Esophagus (tissue), 2 donors: ENCODE measurements around the gene SLC6A18. TPM values are rescaled to one million over a fixed set of nuclear protein-coding genes. Genes with fewer than 3 reads are reported as not detected.

Source experiments
- H3K27ac ChIP-seq, 2 donors: one replicate each; pipeline ENCODE4 v1.5.1; 2013; ENCODE audit warnings: low read depth in 2 of 2, mild to moderate bottlenecking in 2 of 2, inconsistent platforms in 1 of 2, low read length in 1 of 2, moderate library complexity in 1 of 2
- H3K27me3 ChIP-seq, 2 donors: one replicate each; pipeline ENCODE4 v1.6.1; 2013; ENCODE audit warnings: low read length in 2 of 2, control low read depth in 1 of 2, mild to moderate bottlenecking in 1 of 2; ENCODE audit not compliant: insufficient read depth in 2 of 2, control insufficient read depth in 1 of 2
- H3K36me3 ChIP-seq, 2 donors: one replicate each; pipeline ENCODE4 v1.6.1; 2013; ENCODE audit warnings: low read length in 1 of 2; ENCODE audit not compliant: control insufficient read depth in 2 of 2, insufficient read depth in 2 of 2
- H3K4me1 ChIP-seq, 2 donors: one replicate each; pipeline ENCODE4 v1.6.1; 2013; ENCODE audit warnings: low read length in 1 of 2; ENCODE audit not compliant: control insufficient read depth in 2 of 2, insufficient read depth in 2 of 2
- H3K4me3 ChIP-seq, 2 donors: one replicate each; pipeline ENCODE4 v1.5.1; 2013; ENCODE audit warnings: low read length in 2 of 2, mild to moderate bottlenecking in 2 of 2, low read depth in 1 of 2, moderate library complexity in 1 of 2
- H3K9me3 ChIP-seq, 2 donors: one replicate each; pipeline ENCODE4 v1.6.1; 2013; ENCODE audit warnings: mild to moderate bottlenecking in 2 of 2, low read depth in 1 of 2, low read length in 1 of 2, moderate library complexity in 1 of 2; ENCODE audit not compliant: control insufficient read depth in 2 of 2, insufficient read depth in 1 of 2
- WGBS, 2 donors: extraction: QIAGEN DNeasy Blood & Tissue Kit; methylation state at CpG; one replicate each; pipeline ENCODE4 v1.1.7; 2013; 5-methylcytosine and 5-hydroxymethylcytosine counted together
- polyA plus RNA-seq, 2 donors: library from polyadenylated mRNA; stranded (reverse); fragments of 200-250 nt; gene quantifications; one replicate each; pipeline ENCODE4 v1.2.3, GENCODE V29; 2013
- donor health status: healthy with polysubstance abuse.
- donor health status: Bipolar disorder and iron deficiency.

The SLC6A18 gene
- polyA plus RNA-seq, 2 donors: not detected

DNA sequence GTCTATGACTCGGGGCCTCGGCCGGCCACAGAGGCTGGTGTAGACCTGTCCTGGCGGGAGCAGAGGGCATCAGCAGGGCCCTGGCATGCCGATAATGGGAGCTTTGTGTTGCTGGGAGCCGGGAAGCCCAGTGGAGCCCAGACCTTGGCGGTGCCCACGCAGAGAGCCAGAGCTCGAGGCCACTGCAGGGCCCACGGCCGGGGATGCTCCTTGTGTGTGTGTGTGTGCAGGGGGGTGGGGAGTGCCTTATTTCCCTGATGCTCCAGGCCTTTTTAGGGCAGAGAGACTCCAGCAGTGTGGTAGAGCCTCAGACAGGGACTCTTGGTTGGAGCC, 5.4 kb upstream of the SLC6A18 start:
- Histone ChIP-seq H3K27me3 (no peaks in the 10 kb centered on the region), H3K4me3 (no peak overlapping the region), H3K36me3 (no peaks in the 10 kb centered on the region), H3K27ac (no peak overlapping the region), H3K4me1 (no peaks in the 10 kb centered on the region), H3K9me3 (peaks cover 0 to 8% of the 10 kb centered on the region in 2 donors)
- 81 to 87% methylated on average over 11 of the region's 11 CpGs for WGBS, 2 donors

DNA sequence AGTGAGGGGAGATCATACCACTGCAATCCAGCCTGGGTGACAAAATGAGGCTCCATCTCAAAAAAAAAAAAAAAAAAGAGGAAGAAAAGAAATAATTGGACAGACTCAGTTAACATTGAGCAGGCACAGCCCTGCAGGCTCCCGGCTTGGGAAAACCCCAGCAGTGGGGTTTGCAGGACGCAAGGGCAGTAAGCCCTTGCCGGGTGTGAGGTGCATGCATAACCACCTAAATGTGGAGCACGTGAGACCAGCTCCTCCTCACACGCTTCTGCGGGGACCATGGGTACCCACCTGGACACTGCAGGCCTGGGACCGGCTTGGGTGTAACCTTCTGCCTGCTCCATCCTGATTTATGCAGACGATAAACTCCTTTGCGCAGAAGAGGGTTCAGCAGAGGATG, 4.8 kb upstream of the SLC6A18 start:
- Histone ChIP-seq H3K4me3 (no peak overlapping the region), H3K36me3 (no peaks in the 10 kb centered on the region), H3K9me3 (peaks cover 0 to 6% of the 10 kb centered on the region in 2 donors), H3K27me3 (no peaks in the 10 kb centered on the region), H3K4me1 (no peaks in the 10 kb centered on the region), H3K27ac (no peak overlapping the region)
- WGBS, 2 donors: 85 to 89% methylated on average over 9 of the region's 9 CpGs

DNA sequence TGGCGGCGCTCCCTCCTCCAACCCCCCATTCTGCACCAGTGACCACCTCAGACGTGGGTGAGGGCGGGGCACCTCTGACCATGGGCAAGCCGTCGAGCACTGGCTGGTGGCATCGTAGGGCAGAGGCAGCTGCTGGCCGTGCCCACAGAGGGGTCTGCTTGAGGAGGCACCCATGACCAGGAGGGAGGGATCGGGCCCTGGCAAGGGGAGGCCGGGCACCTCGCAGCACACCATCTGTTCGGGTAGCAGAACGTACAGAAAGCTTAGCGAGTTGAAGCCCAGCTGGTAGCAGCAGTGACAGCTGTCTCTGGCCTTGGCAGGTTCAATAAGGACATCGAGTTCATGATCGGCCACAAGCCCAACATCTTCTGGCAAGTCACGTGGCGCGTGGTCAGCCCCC, 4.3 kb upstream of the SLC6A18 start:
- no peaks in the 10 kb centered on the region for H3K27me3 ChIP-seq
- 86 to 88% methylated on average over 16 to 19 of the region's 19 CpGs for WGBS, 2 donors
- H3K4me3 ChIP-seq: no peak overlapping the region

DNA sequence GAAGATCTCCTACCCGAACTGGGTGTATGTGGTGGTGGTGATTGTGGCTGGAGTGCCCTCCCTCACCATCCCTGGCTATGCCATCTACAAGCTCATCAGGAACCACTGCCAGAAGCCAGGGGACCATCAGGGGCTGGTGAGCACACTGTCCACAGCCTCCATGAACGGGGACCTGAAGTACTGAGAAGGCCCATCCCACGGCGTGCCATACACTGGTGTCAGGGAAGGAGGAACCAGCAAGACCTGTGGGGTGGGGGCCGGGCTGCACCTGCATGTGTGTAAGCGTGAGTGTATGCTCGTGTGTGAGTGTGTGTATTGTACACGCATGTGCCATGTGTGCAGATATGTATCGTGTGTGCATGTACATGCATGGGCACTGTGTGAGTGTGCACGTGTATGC, 3.5 kb upstream of the SLC6A18 start:
- Histone ChIP-seq H3K27ac (no peak overlapping the region), H3K36me3 (no peaks in the 10 kb centered on the region), H3K4me3 (no peak overlapping the region), H3K27me3 (no peaks in the 10 kb centered on the region), H3K4me1 (no peaks in the 10 kb centered on the region), H3K9me3 (no peaks in the 10 kb centered on the region)
- 91 to 92% methylated on average over 10 of the region's 10 CpGs for WGBS, 2 donors

More for the DNA sequence above, 4.3 kb upstream of the SLC6A18 start:
- Histone ChIP-seq H3K4me1 (no peaks in the 10 kb centered on the region), H3K9me3 (peaks cover 0 to 1% of the 10 kb centered on the region in 2 donors), H3K36me3 (no peaks in the 10 kb centered on the region), H3K27ac (no peak overlapping the region)

DNA sequence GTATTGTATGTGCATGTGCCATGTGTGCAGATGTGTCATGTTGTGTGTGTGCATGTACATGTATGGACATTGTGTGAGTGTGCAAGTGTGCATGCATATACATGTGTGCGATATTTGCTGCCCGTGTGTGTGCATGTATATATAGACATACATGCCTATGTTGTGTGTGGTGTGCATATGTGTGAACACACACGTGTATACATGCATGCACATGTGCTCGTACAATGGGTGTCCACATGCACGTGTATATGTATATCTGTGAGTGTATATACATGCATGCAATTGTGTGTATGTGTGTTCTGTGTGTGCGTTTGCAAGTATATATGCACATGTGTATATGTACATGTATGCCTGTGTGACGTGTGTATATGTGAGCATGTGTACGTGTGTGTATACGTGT, 3.0 kb upstream of the SLC6A18 start:
- no peaks in the 10 kb centered on the region for H3K27me3 ChIP-seq
- no peak overlapping the region for H3K4me3 ChIP-seq
- H3K36me3 ChIP-seq: no peaks in the 10 kb centered on the region
- WGBS, 2 donors: 91 to 94% methylated on average over 9 of the region's 9 CpGs
- no peaks in the 10 kb centered on the region for H3K9me3 ChIP-seq
- no peaks in the 10 kb centered on the region for H3K4me1 ChIP-seq
- H3K27ac ChIP-seq: no peak overlapping the region

DNA sequence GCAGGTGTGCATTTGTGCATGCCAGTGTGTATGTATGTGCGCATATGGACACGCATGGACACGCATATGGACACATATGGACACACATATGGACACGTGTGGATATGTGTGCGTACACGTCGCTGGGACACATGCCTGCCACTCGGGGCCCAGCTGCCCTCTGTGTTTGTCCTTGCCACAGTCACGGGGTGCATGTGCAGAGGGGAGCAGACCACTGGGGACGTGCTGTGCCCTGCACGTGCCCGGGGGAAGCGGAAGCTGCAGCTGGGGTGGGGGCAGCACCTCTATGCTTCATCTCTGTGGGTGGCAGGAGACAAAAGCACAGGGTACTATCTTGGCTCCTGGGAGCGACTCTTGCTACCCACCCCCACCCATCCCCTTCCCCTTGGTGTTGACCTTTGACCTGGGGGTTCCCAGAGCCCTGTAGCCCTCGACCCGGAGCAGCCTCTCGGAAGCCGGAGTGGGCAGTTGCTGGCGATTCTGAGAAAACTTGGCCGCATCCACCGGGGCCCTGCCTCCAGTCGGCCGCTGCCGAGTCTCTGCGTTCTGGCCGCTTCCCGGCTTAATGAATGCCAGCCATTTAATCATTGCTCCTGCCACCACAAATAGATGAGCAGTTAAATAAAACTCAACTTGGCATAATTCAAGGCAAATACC, 2.4 kb upstream of the SLC6A18 start:
- Histone ChIP-seq H3K27ac (no peak overlapping the region), H3K4me3 (peak overlapping the region in 1 of 2 donors; percentile 5), H3K9me3 (no peaks in the 10 kb centered on the region), H3K4me1 (no peaks in the 10 kb centered on the region), H3K27me3 (no peaks in the 10 kb centered on the region), H3K36me3 (no peaks in the 10 kb centered on the region)
- WGBS, 2 donors: 83 to 85% methylated on average over 27 of the region's 27 CpGs

DNA sequence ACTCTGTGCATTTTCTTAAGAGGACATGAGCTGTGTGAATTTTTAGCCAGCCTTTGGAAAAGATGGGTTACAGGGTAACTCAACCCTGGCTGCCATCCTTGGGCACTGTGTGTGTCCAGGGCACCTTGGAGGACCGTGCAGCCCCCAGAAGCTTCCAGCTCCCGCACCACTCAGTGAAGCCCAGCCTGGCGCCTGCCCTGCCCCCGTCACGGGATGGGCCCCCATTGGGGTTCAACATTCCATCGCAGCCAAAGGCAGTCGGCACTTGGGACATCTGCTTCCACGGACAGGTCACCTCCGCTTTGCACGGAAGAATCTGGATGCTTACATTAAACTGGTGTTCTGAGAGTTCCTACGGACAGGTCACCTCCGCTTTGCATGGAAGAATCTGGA, 1.9 kb upstream of the SLC6A18 start:
- no peak overlapping the region for H3K4me3 ChIP-seq
- H3K27ac ChIP-seq: no peak overlapping the region
- H3K9me3 ChIP-seq: no peaks in the 10 kb centered on the region
- 70 to 80% methylated on average over 12 of the region's 12 CpGs for WGBS, 2 donors
- H3K27me3 ChIP-seq: peaks cover 0 to 2% of the 10 kb centered on the region in 2 donors
- no peaks in the 10 kb centered on the region for H3K4me1 ChIP-seq
- H3K36me3 ChIP-seq: no peaks in the 10 kb centered on the region

DNA sequence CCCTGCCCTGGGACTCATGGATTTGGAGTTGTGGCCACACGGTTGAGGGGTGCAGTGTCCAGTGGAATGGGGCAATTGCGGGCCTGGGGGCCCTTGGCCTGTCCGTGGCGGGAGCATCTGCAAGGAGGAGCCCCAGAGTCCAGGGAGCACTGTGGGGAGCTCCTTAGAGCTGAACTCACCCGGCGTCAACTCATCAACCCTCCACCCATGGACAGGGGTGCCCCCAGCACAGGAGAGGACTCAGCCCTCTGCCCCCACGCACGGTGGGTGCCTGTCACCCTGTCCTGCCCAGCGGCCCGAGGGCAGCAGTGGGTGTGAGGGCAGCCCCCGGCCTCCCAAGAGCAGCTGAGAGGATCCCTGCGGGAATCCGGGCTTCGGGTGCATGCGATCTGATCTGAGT, 550 bp upstream of the SLC6A18 start:
- Histone ChIP-seq H3K4me3 (no peak overlapping the region), H3K27me3 (peaks cover 0 to 3% of the 10 kb centered on the region in 2 donors), H3K36me3 (no peaks in the 10 kb centered on the region), H3K27ac (no peak overlapping the region), H3K4me1 (no peaks in the 10 kb centered on the region), H3K9me3 (no peaks in the 10 kb centered on the region)
- WGBS, 2 donors: 85 to 86% methylated on average over 15 of the region's 15 CpGs

DNA sequence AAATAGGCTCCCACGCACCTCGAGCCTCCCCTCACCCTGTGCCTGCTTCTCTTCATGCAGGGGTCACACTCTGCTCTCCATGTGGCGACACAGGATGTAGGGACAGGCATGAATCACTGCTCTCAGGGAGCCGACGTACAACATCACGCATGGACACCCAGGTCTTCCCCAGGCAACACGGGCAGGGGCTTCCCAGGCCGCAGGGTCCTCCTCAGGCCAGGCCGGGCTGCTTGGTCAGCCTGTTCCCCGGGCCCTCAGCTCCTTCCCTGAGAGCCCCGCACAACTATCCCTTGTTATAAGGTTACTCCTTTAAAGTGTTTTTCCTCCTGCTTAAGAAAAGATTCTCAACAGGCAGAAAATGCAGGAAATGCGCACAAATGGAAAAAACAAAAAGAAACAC, 1.1 kb downstream of the SLC6A18 start:
- Histone ChIP-seq H3K4me1 (no peaks in the 10 kb centered on the region), H3K9me3 (no peaks in the 10 kb centered on the region), H3K4me3 (no peak overlapping the region), H3K27ac (no peak overlapping the region), H3K36me3 (no peaks in the 10 kb centered on the region), H3K27me3 (peaks cover 0 to 3% of the 10 kb centered on the region in 2 donors)
- 77 to 84% methylated on average over 12 of the region's 12 CpGs for WGBS, 2 donors

DNA sequence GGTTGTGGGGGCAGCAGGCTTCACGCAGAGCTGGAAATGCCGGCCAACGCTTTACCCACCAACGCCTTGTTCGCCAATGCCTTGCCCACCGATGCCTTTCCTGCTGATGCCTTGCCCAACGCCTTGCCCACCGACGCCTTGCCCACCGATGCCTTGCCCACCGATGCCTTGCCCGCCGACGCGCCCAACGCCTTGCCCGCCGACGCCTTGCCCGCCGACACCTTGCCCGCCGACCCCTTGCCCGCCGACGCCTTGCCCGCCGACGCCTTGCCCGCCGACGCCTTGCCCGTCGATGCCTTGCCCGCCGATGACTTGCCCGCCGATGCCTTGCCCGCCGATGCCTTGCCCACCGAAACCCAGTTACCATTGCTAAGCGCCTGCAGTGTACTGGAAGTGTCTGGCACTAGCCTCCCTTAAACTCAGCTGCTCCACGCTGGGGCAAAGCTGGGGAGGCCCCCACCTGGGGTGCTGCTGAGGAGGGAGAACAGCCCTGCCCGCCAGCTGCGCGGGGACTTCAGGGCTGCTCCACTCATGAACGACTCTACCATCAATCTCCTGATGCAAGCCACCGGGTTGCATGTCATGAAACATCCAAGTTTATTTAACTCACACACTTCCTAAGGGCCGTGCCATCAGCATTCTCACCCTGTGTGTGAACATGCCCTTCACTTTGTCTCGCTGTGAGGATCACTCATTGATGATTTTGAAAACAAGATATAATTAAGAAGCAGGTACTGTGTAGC, 1.8 kb downstream of the SLC6A18 start:
- H3K4me1 ChIP-seq: no peaks in the 10 kb centered on the region
- H3K9me3 ChIP-seq: no peaks in the 10 kb centered on the region
- H3K27me3 ChIP-seq: peaks cover 0 to 3% of the 10 kb centered on the region in 2 donors
- H3K4me3 ChIP-seq: no peak overlapping the region
- no peak overlapping the region for H3K27ac ChIP-seq
- no peaks in the 10 kb centered on the region for H3K36me3 ChIP-seq
- WGBS, 2 donors: 78 to 83% methylated on average over 28 to 50 of the region's 50 CpGs
